Thyroid gland (tissue), 4 donors: Measurements from ENCODE around the gene TYROBP. TPM values are rescaled to one million over a fixed set of nuclear protein-coding genes. Genes with fewer than 3 reads are reported as not detected.

Source experiments
- DNase-seq, 2 donors: peaks; one replicate each; pipeline ENCODE4 v3.0.0-alpha.2; 2019
- H3K27ac ChIP-seq, 3 donors: fragments of 200-600 bp; sonication (generic); 1 replicate in 2 of 3; 2 replicates in 1 of 3; pipeline ENCODE4 v1.5.1; 2016 to 2019; ENCODE audit warnings: mild to moderate bottlenecking in 1 of 3, moderate library complexity in 1 of 3
- H3K27me3 ChIP-seq: fragments of 200-600 bp; sonication (generic); one replicate; pipeline ENCODE4 v1.5.1; 2019
- H3K36me3 ChIP-seq, 2 donors: fragments of 200-600 bp; sonication (generic); one replicate each; pipeline ENCODE4 v1.5.1; 2016 to 2019
- H3K4me1 ChIP-seq, 2 donors: fragments of 200-600 bp; sonication (generic); one replicate each; pipeline ENCODE4 v1.5.1; 2017 to 2019
- H3K4me3 ChIP-seq, 3 donors: fragments of 200-600 bp; sonication (generic); replicated peaks in 1 of 3; 1 replicate in 2 of 3; 2 replicates in 1 of 3; pipeline ENCODE4 v1.5.1; 2016; ENCODE audit warnings: mild to moderate bottlenecking in 1 of 3
- H3K9me3 ChIP-seq: fragments of 200-600 bp; sonication (generic); one replicate; pipeline ENCODE4 v1.5.1; 2017
- CTCF ChIP-seq, 6 experiments: fragments of 200-600 bp in 3 of 6; fragments of 450-650 bp in 3 of 6; sonication (generic) in 3 of 6; IDR thresholded peaks; one replicate each; pipeline ENCODE4 v1.5.1; 2016 to 2019; ENCODE audit warnings: antibody characterized with exemption in 6 of 6, mild to moderate bottlenecking in 2 of 6, inconsistent platforms in 1 of 6, moderate library complexity in 1 of 6
- POLR2A ChIP-seq, 2 donors: fragments of 450-650 bp; IDR thresholded peaks; one replicate each; pipeline ENCODE4 v1.6.1; 2017; ENCODE audit warnings: antibody characterized with exemption in 2 of 2, mild to moderate bottlenecking in 2 of 2, moderate library complexity in 1 of 2
- WGBS, 2 donors: methylation state at CpG; one replicate each; pipeline ENCODE4 v1.1.5; 2017; 5-methylcytosine and 5-hydroxymethylcytosine counted together
- intact Hi-C: fragments of 100-400 bp; cut with DNase I; formaldehyde crosslinking; loops from one replicate; pipeline ENCODE4 v1.15.1; 2023
- total RNA-seq, 4 donors: library from RNA; depleted of rRNA; stranded (reverse); fragments of >200 nt; gene quantifications; one replicate each; pipeline ENCODE4 v1.2.3, GENCODE V29; 2016

Gene TYROBP
- total RNA-seq, 4 donors from 2014 or later: 10.1 to 80.4 (median 27.5) TPM

GRCh38 chr19:35931874-35932202, 23.7 kb upstream of the TYROBP start:
- no peaks in the 10 kb centered on the region for H3K27me3 ChIP-seq
- intact Hi-C loops: loop anchor here (2.0 to 10.0 kb wide), 4 partner anchors 35 to 240 kb away; partner anchors contain the start of genes HSPB6 and PROSER3
- no peak for TF ChIP-seq CTCF (IDR thresholded peaks at IDR 0.05)
- TF ChIP-seq POLR2A (IDR thresholded peaks at IDR 0.05): no peak
- no peaks in the 10 kb centered on the region for H3K36me3 ChIP-seq
- no peak for DNase-seq
- no peak overlapping the region for H3K27ac ChIP-seq
- peaks cover 9 to 19% of the 10 kb centered on the region in 2 donors for H3K4me1 ChIP-seq
- H3K4me3 ChIP-seq: no peak overlapping the region
- H3K9me3 ChIP-seq: no peaks in the 10 kb centered on the region
- WGBS, 2 donors: 2 to 4% methylated on average over 9 of the region's 9 CpGs

- WGBS, 2 donors: 1 to 2% methylated on average over 16 to 33 of the region's 47 CpGs
- peaks cover 6 to 16% of the 10 kb centered on the region in 2 donors for H3K4me1 ChIP-seq
- H3K36me3 ChIP-seq: no peaks in the 10 kb centered on the region
- H3K4me3 ChIP-seq: no peak overlapping the region
- H3K9me3 ChIP-seq: no peaks in the 10 kb centered on the region
- intact Hi-C loops: loop anchor here (5.0 to 10.0 kb wide), 3 partner anchors 34 to 239 kb away; partner anchors contain the start of genes HSPB6 and PROSER3
- H3K27me3 ChIP-seq: no peaks in the 10 kb centered on the region
- TF ChIP-seq POLR2A (IDR thresholded peaks at IDR 0.05): peak in 1 of 2 donors; percentile 87
- peak; percentile 53 to 99 (median 96) for TF ChIP-seq CTCF (IDR thresholded peaks at IDR 0.05)
- H3K27ac ChIP-seq: peak overlapping the region; percentile 57 to 68 (median 64)
- DNase-seq: peak; percentile 99 to 100
These were observed 23.2 kb upstream of the TYROBP start for GRCh38 chr19:35931161-35931873.

GRCh38 chr19:35929876-35930275, 21.8 kb upstream of the TYROBP start:
- intact Hi-C loops: loop anchor here (5.0 to 10.0 kb wide), 3 partner anchors 33 to 238 kb away; partner anchors contain the start of genes HSPB6 and PROSER3
- peaks cover 0 to 7% of the 10 kb centered on the region in 2 donors for H3K4me1 ChIP-seq

GRCh38 chr19:35928507-35928906, 20.4 kb upstream of the TYROBP start:
- 38 to 52% methylated on average over 5 of the region's 5 CpGs for WGBS, 2 donors
- H3K4me1 ChIP-seq: peaks cover 0 to 7% of the 10 kb centered on the region in 2 donors

More at GRCh38 chr19:35929876-35930275, 21.8 kb upstream of the TYROBP start:
- Histone ChIP-seq H3K27ac (no peak overlapping the region), H3K4me3 (no peak overlapping the region), H3K36me3 (no peaks in the 10 kb centered on the region), H3K27me3 (no peaks in the 10 kb centered on the region), H3K9me3 (no peaks in the 10 kb centered on the region)
- DNase-seq: no peak
- 72 to 84% methylated on average over 2 of the region's 2 CpGs for WGBS, 2 donors
- no peak for TF ChIP-seq POLR2A (IDR thresholded peaks at IDR 0.05)
- TF ChIP-seq CTCF (IDR thresholded peaks at IDR 0.05): no peak

More at GRCh38 chr19:35928507-35928906, 20.4 kb upstream of the TYROBP start:
- intact Hi-C loops: no loop called here
- TF ChIP-seq POLR2A (IDR thresholded peaks at IDR 0.05) (no peak), CTCF (IDR thresholded peaks at IDR 0.05) (no peak)
- DNase-seq: peak; percentile 53 to 55
- Histone ChIP-seq H3K36me3 (no peaks in the 10 kb centered on the region), H3K27ac (no peak overlapping the region), H3K4me3 (no peak overlapping the region), H3K9me3 (no peaks in the 10 kb centered on the region), H3K27me3 (no peaks in the 10 kb centered on the region)
